Upper lobe of right lung (tissue), 1 donor: ENCODE results near the gene CRYBA1. TPM values are rescaled to one million over a fixed set of nuclear protein-coding genes. Genes with fewer than 3 reads are reported as not detected.
"Not testable (repeated sequence)": the region's sequence is repeated elsewhere in the genome, so short reads cannot be mapped to it uniquely, and the experiment has no call there.

Experiments
- ATAC-seq: fragments of 200-7000 bp; cut with Tn5 transposase; one replicate; pipeline ENCODE4 v1.9.1; 2020; ENCODE audit warnings: mild to moderate bottlenecking, moderate library complexity
- DNase-seq: peaks from one replicate; pipeline ENCODE4 v3.0.0-alpha.2; 2020
- H3K27ac ChIP-seq: fragments of 200-600 bp; one replicate; pipeline ENCODE4 v1.8.0; 2022
- H3K27me3 ChIP-seq: fragments of 200-600 bp; one replicate; pipeline ENCODE4 v1.8.0; 2022; ENCODE audit warnings: mild to moderate bottlenecking
- H3K36me3 ChIP-seq: fragments of 200-600 bp; one replicate; pipeline ENCODE4 v1.8.0; 2022
- H3K4me1 ChIP-seq: fragments of 200-600 bp; one replicate; pipeline ENCODE4 v1.8.0; 2022
- H3K4me3 ChIP-seq: fragments of 200-600 bp; one replicate; pipeline ENCODE4 v1.8.0; 2022; ENCODE audit warnings: mild to moderate bottlenecking
- H3K9me3 ChIP-seq: fragments of 200-600 bp; one replicate; pipeline ENCODE4 v1.8.0; 2022
- intact Hi-C: fragments of 100-400 bp; cut with DNase I; formaldehyde crosslinking; loops from one replicate; pipeline ENCODE4 v1.11.0; 2022
- total RNA-seq: library from RNA; stranded (reverse); fragmentation: NEBNext Ultra II Directional; extraction: Animal tissue kit (Norgen Biotek cat#: 25700); gene quantifications from one replicate; pipeline ENCODE4 v1.2.1, GENCODE V29; 2021
- TF ChIP-seq, protein P1 (sequence below): fragments of 200-600 bp; IDR thresholded peaks from one replicate; pipeline ENCODE4 v1.8.0; 2022; ENCODE audit warnings: antibody characterized with exemption
- donor health status: DM: no; HTN: yes; CAD: no; lungs with severe emphysema.

The CRYBA1 gene
- total RNA-seq, 1 donor from 2014 or later = not detected

DNA sequence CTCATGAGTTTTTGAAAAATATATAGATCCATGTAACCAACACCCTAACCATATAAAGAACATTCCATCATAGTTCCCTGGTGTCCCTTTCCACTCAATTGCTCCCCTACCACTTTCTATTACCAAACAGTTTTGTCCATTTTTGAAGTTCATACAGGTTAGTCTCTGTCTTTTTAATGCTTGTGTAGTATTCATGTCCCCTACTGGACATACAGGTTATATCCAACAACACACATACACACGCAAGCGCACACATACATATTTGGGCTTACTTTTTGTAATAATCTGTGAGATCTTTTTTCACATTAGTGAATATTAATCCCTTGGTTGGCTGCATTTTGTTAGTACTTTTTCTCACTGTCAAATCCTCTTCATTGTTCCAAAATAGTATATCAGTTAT lies 6.4 kb downstream of the CRYBA1 start:
- ATAC-seq (no peak), DNase-seq (no peak)
- Histone ChIP-seq H3K4me3 (no peak overlapping the region), H3K27ac (no peak overlapping the region), H3K27me3 (no peaks in the 10 kb centered on the region), H3K9me3 (no peaks in the 10 kb centered on the region), H3K36me3 (no peaks in the 10 kb centered on the region), H3K4me1 (peaks cover 33% of the 10 kb centered on the region)
- TF ChIP-seq, protein P1, sequence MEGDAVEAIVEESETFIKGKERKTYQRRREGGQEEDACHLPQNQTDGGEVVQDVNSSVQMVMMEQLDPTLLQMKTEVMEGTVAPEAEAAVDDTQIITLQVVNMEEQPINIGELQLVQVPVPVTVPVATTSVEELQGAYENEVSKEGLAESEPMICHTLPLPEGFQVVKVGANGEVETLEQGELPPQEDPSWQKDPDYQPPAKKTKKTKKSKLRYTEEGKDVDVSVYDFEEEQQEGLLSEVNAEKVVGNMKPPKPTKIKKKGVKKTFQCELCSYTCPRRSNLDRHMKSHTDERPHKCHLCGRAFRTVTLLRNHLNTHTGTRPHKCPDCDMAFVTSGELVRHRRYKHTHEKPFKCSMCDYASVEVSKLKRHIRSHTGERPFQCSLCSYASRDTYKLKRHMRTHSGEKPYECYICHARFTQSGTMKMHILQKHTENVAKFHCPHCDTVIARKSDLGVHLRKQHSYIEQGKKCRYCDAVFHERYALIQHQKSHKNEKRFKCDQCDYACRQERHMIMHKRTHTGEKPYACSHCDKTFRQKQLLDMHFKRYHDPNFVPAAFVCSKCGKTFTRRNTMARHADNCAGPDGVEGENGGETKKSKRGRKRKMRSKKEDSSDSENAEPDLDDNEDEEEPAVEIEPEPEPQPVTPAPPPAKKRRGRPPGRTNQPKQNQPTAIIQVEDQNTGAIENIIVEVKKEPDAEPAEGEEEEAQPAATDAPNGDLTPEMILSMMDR = no peak
- intact Hi-C loops = no loop called here

DNA sequence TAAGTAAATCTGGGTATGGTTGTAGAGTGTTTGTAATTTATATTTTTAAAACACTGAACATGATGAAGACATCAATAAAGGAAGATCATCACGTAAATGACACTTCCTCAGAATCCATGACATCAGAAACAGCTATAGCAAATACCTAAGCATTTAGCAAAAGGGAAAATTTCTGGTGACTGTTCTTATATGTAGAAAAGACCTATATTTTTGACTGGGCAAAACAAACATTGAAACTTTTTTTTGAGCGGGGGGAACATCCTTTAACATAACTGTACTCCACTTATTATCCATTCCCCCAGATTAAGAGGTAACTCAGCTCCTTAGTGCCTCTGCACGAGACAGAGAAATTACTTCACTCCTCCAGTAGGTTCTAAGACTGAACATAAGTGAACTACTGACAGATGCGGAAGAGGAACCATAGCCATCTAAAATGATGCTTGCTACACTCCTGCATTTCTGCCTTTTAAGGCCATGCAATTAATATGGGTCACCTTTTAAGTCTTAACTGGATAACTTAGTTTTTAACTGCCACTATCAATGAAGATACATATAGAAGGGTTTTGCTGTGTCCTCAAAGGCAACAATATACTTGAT lies 9.4 kb downstream of the CRYBA1 start:
- TF ChIP-seq, protein P1 = no peak
- DNase-seq (no peak), ATAC-seq (peak; percentile 77)
- Histone ChIP-seq H3K4me1 (peaks cover 43% of the 10 kb centered on the region), H3K4me3 (no peak overlapping the region), H3K36me3 (peaks cover 22% of the 10 kb centered on the region), H3K27ac (no peak overlapping the region), H3K27me3 (no peaks in the 10 kb centered on the region), H3K9me3 (no peaks in the 10 kb centered on the region)
- intact Hi-C loops = no loop called here

DNA sequence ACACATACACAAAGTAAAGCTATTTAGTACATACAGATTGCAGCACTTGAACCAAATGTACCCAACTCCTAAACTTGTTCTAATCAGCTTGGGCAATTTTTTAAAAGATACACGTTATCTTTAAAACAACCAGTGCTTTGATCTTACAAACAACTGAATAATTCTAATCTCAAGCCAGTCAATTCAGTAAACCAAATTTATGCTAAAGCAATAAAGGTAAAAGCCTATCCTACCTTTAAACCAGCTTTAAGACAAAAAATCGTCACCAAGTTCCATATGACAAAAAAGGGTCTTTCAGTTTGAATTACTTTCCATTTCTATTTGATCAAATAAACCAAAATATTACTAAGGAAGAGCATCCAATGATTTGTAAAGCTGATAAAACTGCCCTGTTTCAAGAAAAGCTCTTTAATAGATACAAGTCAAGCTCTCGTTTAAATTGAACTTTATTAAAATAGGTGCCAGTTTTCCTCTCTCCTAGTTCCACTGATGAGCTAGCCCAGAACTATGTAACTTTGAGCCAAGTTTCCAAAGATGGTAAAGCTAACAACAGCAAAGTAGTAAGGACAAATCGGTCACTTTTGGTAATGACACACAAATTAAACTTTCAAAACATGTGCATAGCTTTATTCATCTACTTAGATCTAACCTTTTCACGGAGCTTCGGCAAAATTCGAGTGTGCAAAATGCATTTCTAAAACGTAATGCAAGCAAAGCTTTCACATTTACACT lies 10.2 kb downstream of the CRYBA1 start:
- Histone ChIP-seq H3K36me3 (peaks cover 28% of the 10 kb centered on the region), H3K4me1 (peaks cover 43% of the 10 kb centered on the region)
- intact Hi-C loops = no loop called here

DNA sequence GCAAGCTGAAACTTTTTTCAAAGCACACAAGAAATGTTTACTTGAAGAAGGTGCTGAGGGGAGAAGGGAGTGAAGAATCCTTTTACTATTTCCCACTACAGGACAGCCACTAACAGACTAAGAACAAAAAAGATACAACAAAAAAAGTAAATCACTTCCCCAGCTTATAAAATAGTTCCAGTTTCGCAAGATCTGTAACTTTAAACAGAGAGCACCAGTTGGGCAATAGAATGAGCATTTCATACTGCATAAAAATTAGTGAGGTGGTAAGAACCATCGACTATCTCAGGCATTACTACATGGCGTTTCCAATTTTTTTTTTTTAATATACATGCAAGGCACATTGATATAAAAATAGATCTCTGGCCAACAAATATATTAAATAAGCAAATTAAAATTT lies 11.1 kb downstream of the CRYBA1 start:
- Histone ChIP-seq H3K4me1 (peaks cover 43% of the 10 kb centered on the region), H3K9me3 (no peaks in the 10 kb centered on the region), H3K36me3 (peaks cover 37% of the 10 kb centered on the region), H3K27ac (no peak overlapping the region), H3K4me3 (no peak overlapping the region), H3K27me3 (no peaks in the 10 kb centered on the region)
- intact Hi-C loops = no loop called here
- DNase-seq (no peak), ATAC-seq (peak; percentile 34)
- TF ChIP-seq, protein P1 = no peak

More for the DNA sequence above, 10.2 kb downstream of the CRYBA1 start:
- Histone ChIP-seq H3K27me3 (no peaks in the 10 kb centered on the region), H3K9me3 (no peaks in the 10 kb centered on the region), H3K27ac (no peak overlapping the region), H3K4me3 (no peak overlapping the region)
- ATAC-seq (no peak), DNase-seq (no peak)
- TF ChIP-seq, protein P1 = no peak

DNA sequence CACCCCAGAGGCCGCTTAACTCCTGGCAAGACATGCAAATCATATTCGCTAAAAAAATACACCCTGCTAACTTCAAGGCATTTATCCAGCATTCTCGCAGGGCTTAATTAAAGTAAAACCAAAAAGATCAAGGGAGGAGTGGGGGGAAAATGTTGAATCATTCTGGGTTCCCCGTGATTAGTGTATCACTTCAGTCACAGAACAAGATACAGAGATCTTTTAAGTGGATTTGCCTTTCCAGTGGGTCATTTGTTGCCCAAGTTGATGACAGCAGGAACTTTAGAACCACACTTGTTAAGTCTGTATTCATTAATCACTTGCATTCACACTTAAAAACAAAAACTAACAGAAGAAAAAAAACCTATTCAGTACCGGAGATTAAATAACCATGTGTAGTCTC lies 17.3 kb downstream of the CRYBA1 start:
- Histone ChIP-seq H3K36me3 (peaks cover 89% of the 10 kb centered on the region), H3K27me3 (no peaks in the 10 kb centered on the region)
- no peak for ATAC-seq

DNA sequence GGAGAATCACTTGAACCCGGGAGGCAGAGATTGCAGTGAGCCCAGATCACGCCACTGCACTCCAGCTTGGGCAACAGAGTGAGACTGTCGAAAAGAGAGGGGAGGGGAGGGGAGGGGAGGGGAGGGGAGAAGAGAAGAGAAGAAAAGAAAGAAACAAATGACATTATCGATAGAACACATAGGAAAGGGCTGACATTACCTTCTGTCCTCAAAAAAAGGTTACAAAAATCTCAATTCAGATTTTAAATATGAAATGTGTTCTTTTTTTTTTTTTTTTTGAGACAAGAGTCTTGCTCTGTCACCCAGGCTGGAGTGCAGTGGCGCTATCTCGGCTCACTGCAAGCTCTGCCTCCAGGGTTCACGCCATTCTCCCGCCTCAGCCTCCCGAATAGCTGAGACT lies 25.3 kb downstream of the CRYBA1 start:
- H3K4me1 ChIP-seq, H3K27ac ChIP-seq, H3K4me3 ChIP-seq, H3K27me3 ChIP-seq, H3K9me3 ChIP-seq, intact Hi-C loops, DNase-seq, ATAC-seq: not testable (repeated sequence)
- peaks cover 66% of the 10 kb centered on the region for H3K36me3 ChIP-seq

More for the DNA sequence above, 17.3 kb downstream of the CRYBA1 start:
- H3K4me3 ChIP-seq = no peak overlapping the region
- TF ChIP-seq, protein P1 = no peak
- no peak overlapping the region for H3K27ac ChIP-seq
- intact Hi-C loops = no loop called here
- peaks cover 1% of the 10 kb centered on the region for H3K4me1 ChIP-seq
- no peak for DNase-seq
- no peaks in the 10 kb centered on the region for H3K9me3 ChIP-seq
